Choroid plexus epithelial cell (primary cell): ENCODE measurements around the gene KRTAP5-1.

Source experiments
- DNase-seq: peaks from one replicate; pipeline ENCODE4 v3.0.0-alpha.2; 2010; ENCODE audit warnings: low read depth
- H3K4me3 ChIP-seq: 2 replicates; pipeline ENCODE4 v1.5.1; 2011; ENCODE audit warnings: low read depth, mild to moderate bottlenecking, control low read depth, low read length, moderate library complexity
- CTCF ChIP-seq: conservative IDR thresholded peaks from 2 replicates; pipeline ENCODE4 v1.5.1; 2011; ENCODE audit warnings: low read depth, mild to moderate bottlenecking, control low read depth, inconsistent platforms, low read length, moderate library complexity

The KRTAP5-1 gene

DNA sequence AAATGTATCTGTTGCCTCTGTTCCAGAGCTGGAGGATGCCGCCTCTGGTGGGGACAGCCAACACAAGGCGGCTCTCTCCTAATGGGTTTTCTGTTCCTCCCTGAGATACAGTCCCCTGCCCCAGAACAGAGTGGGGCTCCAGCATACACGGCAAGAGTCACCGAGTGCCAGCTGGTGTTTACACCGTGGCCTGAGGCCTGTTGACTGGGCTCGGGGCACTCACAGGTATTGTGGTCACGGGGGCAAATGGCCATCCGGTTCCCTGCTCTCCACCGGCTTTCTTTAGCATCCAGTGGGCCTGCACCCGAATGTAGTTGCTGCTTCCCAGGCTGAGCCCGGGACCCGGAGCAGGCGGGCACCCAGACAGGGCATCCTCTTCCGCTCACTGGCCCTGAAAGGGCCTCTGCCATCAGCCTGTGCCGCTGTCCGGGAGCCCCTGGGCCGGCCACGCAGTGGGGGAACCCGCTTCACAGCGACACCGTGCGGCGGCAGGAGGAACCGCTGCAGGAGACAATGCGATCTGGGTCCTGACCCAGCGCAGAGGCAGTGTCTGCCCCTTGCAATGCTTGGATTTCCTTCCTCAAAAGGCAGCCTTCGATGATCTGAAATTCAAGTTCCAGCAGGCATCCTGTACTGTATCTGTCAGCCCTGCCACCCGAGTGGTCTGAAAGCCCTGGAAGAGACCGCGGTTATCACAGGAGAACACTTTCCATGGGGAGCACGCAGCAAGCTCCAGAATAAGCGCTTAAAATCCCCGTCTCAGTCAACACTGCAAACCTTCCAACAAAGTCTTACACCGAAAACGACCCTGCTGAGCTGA is 43.6 kb upstream of the KRTAP5-1 start:
- H3K4me3 ChIP-seq, result no peak overlapping the region
- peak; percentile 90 for TF ChIP-seq CTCF
- DNase-seq, result peak; percentile 39

DNA sequence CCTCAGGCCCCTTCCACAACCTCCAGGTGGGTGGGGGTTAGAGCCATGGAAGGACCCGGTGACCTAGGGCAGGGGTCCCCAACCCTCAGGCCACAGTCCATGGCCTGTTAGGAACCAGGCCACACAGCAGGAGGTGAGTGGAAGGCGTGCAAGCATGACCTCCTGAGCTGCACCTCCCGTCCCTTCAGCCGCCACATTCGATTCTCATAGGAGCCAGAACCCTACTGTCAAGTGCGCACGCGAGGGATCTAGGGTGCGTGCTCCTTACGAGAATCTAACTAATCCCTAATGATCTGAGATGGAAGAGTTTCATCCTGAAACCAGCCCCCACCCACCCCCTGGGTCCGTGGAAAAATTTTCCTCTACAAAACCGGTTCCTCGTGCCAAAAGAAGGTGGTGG is 40.5 kb upstream of the KRTAP5-1 start:
- no peak for DNase-seq
- no peak overlapping the region for H3K4me3 ChIP-seq
- no peak for TF ChIP-seq CTCF

GRCh38 chr11:1624621-1625020 is 39.5 kb upstream of the KRTAP5-1 start:
- no peak overlapping the region for H3K4me3 ChIP-seq
- TF ChIP-seq CTCF, result no peak
- no peak for DNase-seq

DNA sequence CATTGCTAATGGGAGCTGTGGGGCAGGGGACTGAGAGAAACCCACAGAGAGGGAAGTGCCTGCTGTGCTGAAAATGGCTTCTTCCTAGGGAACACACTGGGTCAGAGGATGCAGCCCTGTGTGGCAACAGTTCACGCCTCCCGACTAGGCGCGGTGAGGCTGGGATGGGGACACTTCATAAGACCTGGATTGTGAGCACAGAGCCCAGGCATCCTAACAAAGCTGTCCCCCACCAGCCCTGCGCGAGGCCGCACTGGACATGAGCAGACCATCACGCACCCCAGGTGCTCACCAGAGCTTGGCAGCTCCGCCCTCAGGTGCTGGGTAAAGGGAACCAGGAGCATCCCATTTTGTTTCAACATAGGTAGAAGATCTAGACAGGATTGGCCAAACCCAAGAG is 38.6 kb upstream of the KRTAP5-1 start:
- no peak for TF ChIP-seq CTCF
- no peak overlapping the region for H3K4me3 ChIP-seq
- DNase-seq, result no peak

GRCh38 chr11:1622086-1622485 is 37.0 kb upstream of the KRTAP5-1 start, which contains the start of gene KRTAP5-4:
KRTAP5-4 (minus strand) TSS chr11:1622138; CDS start chr11:1622093, 45 bp downstream.
- TF ChIP-seq CTCF, result no peak
- DNase-seq, result no peak
- H3K4me3 ChIP-seq, result no peak within 1 kb of the TSS

- H3K4me3 ChIP-seq, result no peak overlapping the region
- no peak for DNase-seq
- TF ChIP-seq CTCF, result no peak
Observed at GRCh38 chr11:1619449-1619848, 34.4 kb upstream of the KRTAP5-1 start.

- no peak overlapping the region for H3K4me3 ChIP-seq
- no peak for DNase-seq
- no peak for TF ChIP-seq CTCF
Observed at GRCh38 chr11:1618231-1618630, 33.1 kb upstream of the KRTAP5-1 start.
